Activated naive CD4-positive, alpha-beta T cell treated with anti-CD3 and anti-CD28 coated beads, Interleukin-2, amount 50 U/mL, for 72 hours (primary cell): ENCODE data around the gene UVRAG. TPM values are rescaled to one million over a fixed set of nuclear protein-coding genes. Genes with fewer than 3 reads are reported as not detected.
A peak's percentile ranks its signal among the peaks of the same experiment; 100 is the strongest.

Experiments used
- ATAC-seq, 2 donors: fragments of 150-1000 bp; cut with Tn5 transposase; 2 replicates each; pipeline ENCODE4 v1.10.0; 2021; ENCODE audit warnings: mild to moderate bottlenecking in 2 of 2, moderate library complexity in 2 of 2
- DNase-seq, 2 donors: peaks; one replicate each; pipeline ENCODE4 v3.0.0; 2021 to 2022; ENCODE audit warnings: low spot score in 2 of 2
- H3K27ac Mint-ChIP-seq, 2 donors: one replicate each; pipeline ENCODE4 v1.8.0; 2022; ENCODE audit warnings: mild to moderate bottlenecking in 2 of 2, mixed read lengths in 2 of 2
- H3K36me3 Mint-ChIP-seq, 2 donors: one replicate each; pipeline ENCODE4 v1.8.0; 2022; ENCODE audit warnings: mixed read lengths in 2 of 2
- H3K9me3 Mint-ChIP-seq, 2 donors: one replicate each; pipeline ENCODE4 v1.8.0; 2022; ENCODE audit warnings: mixed read lengths in 2 of 2
- total RNA-seq, 2 donors: library from RNA; stranded (reverse); gene quantifications; one replicate each; pipeline ENCODE4 v1.2.3, GENCODE V29; 2022

Gene UVRAG
- total RNA-seq, 2 donors from 2014 or later = 19.9 to 22.4 TPM

DNA sequence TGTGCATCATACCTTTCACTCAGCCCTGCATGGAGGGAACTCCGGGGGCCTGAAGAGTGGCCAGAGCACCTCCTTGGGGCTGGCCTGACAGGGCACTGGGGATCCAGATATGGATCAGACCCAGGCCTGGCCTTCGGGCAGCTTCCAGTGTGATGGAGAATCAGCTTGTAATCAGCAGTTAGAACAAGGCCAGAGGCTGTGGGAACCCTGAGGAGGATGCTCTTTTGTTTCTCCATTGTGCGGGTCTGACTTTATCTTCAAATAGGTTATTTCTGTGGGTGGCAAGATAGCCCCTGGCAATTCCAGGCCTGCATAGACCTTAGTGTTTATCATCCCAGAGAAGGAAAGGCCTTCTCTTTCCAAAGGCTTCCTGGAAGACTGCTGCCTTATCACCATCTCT is 34.1 kb upstream of the UVRAG start:
- DNase-seq (no peak), ATAC-seq (no peak)
- Mint-ChIP-seq H3K36me3 (no peaks in the 10 kb centered on the region), H3K9me3 (no peaks in the 10 kb centered on the region), H3K27ac (no peak overlapping the region)

DNA sequence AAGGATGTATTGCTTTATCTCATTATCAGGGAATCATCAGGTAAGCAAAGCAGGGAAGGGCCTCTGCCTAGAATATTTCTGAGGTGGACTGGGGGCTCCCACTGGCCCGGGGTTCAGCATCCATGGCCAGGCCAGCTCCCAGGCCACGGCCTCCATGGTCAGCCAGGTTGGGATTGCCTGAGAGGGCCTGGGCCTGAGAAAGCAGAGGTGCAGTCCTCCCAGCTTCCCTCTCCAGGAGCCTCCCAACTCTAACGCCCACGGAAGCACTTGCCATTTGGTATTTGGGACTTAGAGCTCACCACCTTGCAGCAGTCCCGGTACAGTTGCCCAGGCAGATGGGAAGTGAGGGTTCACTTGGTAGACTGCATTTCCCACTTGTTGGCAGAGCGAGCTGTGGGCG is 33.7 kb upstream of the UVRAG start:
- Mint-ChIP-seq H3K9me3 (no peaks in the 10 kb centered on the region), H3K27ac (no peak overlapping the region), H3K36me3 (no peaks in the 10 kb centered on the region)
- ATAC-seq = no peak
- DNase-seq = no peak

DNA sequence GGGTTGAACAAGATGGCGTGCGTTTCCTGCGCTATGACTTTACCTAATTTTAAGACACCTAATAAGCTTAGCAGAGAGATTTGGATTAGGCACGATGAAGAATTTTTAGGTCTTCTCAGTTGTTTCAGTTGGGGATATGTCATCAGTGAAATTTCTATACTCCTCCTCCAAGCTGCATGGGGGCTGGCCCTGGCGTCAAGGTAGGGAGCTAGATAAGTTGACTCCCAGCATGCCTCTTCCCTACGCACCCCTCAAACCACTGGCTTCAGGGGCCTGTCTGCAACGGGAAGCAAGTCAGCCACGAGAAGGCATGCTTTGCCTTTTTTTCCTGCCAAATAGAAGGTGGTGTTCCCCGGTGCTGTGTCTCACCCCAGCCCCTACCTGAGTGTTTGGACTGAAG is 33.2 kb upstream of the UVRAG start:
- DNase-seq = no peak

DNA sequence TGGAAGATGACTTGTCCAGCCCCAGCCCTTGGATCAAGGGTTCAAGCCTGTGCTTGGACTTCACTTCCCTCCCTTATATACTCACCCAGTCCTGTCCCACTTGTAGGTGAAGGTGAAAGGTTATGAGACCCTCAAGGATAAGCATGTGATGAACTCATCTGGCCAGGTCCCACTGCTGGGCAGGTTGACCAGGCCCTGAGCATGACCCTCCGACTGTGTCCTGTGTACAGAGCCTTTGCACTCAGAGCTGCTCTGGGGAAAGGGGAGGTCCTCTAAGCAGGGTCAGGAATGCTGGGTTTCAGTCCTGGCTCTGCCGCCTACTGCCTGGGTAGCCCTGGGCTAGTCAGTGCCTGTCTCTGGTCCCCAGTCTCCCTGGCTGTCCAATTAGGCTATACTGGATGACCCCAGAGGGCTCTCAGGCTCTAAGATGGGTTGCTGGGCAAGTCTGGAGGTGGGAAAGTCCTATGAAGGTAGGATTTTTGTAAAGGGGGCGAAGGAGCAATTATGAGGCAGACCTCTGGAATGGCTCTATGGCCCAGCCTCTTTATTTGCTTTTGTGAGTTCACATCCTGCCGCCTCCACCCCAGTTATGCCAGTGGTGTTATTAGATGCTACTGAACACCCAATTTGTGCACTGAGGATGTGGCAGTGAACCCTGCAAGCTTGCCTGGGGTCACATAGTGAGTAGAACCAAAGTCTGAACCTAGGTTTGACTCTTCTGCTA is 32.3 kb upstream of the UVRAG start:
- Mint-ChIP-seq H3K9me3 (no peaks in the 10 kb centered on the region), H3K27ac (no peak overlapping the region), H3K36me3 (no peaks in the 10 kb centered on the region)
- no peak for ATAC-seq
- DNase-seq = no peak

More for the DNA sequence above, 33.2 kb upstream of the UVRAG start:
- Mint-ChIP-seq H3K36me3 (no peaks in the 10 kb centered on the region), H3K9me3 (no peaks in the 10 kb centered on the region), H3K27ac (no peak overlapping the region)
- no peak for ATAC-seq

DNA sequence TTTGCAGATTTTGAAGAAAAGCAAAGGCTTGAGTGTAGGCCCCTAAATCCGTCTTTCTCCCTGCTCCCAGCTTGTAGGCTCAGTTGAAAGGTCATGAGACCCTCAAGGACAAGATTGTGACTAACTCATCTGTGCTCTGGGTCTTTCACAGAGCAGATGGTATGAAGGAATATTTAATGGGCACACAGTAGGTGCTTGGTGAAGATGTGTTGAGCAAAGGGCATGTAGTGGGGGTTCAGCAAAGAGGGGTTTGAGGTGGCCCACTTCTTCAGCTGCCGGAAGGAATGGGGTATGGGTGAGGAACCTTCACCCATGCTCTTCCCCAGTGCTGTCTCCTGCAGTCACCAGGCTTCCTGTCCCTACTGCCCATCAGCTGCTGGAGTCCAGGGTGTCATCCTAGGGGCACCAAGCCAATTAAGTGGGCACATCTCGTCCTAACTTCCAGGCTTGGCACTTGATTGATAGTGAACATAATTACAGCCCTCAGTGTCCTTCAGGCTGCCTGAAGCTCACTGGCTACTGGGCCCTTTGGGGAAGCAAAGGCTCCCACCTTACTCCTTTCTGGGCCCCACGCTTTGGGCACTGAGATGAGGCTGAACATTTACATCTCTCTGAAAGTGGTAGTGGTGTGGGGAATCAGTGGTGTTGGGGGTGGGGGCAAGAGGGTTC is 31.5 kb upstream of the UVRAG start:
- ATAC-seq = no peak
- no peak overlapping the region for H3K27ac Mint-ChIP-seq
- DNase-seq = no peak
- H3K36me3 Mint-ChIP-seq = no peaks in the 10 kb centered on the region
- H3K9me3 Mint-ChIP-seq = no peaks in the 10 kb centered on the region

DNA sequence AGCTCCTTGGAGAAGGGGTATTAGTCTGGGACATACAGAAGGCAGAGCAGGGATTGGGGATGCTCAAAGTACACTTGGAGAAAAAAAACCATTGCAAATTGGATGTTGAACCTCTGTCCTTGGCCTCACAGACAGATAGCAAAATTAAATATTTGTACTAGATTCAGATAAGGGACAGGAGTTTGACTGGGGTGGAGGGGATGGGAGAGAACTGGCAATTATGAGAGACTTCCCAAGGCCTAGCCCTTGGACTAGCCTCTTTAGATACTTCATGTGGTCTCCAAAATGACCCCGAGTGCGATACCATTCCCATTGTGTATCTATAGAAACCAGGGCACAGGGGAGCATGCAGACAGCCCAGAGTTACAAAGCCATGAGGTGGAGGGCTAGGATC is 30.9 kb upstream of the UVRAG start:
- H3K27ac Mint-ChIP-seq = no peak overlapping the region
- DNase-seq (no peak), ATAC-seq (no peak)
- no peaks in the 10 kb centered on the region for H3K9me3 Mint-ChIP-seq
- no peaks in the 10 kb centered on the region for H3K36me3 Mint-ChIP-seq

DNA sequence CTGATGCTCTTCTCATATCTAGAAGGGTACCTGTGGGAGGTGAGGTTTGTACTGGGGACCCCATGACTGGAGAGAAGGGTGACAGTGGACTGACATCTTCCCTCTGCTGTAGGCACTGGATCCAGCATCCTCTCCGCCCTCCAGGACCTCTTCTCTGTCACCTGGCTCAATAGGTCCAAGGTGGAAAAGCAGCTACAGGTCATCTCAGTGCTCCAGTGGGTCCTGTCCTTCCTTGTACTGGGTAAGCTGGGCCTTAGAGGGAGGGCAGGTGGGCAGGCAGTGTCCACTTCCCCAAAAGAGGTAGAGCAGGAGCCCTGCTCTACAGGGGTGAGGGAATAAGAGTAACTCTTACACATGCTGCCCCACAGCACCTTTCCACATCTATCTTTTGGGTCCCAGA is 30.5 kb upstream of the UVRAG start:
- DNase-seq (no peak), ATAC-seq (no peak)
- Mint-ChIP-seq H3K9me3 (no peaks in the 10 kb centered on the region), H3K27ac (no peak overlapping the region), H3K36me3 (no peaks in the 10 kb centered on the region)

DNA sequence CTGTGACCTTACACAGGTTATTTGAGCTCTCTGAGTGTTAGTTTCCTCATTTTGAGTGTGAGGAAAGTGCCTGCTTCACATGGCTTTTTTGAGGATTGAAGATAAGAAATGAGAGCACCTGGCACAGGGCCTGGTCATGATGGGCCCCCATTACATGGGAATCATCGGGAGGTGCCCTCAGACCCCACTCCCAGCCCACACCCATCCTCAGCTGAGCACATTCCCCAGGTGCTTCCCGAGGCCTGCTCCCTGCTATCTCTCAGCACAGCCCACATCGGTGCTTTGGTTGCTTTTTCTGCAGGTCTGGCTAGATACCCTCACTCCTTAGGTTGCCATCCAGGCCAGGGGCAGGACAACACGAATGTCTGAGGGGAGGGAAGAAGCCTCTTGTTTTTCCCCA is 29.8 kb upstream of the UVRAG start:
- Mint-ChIP-seq H3K27ac (no peak overlapping the region), H3K36me3 (no peaks in the 10 kb centered on the region), H3K9me3 (no peaks in the 10 kb centered on the region)
- no peak for DNase-seq
- no peak for ATAC-seq

DNA sequence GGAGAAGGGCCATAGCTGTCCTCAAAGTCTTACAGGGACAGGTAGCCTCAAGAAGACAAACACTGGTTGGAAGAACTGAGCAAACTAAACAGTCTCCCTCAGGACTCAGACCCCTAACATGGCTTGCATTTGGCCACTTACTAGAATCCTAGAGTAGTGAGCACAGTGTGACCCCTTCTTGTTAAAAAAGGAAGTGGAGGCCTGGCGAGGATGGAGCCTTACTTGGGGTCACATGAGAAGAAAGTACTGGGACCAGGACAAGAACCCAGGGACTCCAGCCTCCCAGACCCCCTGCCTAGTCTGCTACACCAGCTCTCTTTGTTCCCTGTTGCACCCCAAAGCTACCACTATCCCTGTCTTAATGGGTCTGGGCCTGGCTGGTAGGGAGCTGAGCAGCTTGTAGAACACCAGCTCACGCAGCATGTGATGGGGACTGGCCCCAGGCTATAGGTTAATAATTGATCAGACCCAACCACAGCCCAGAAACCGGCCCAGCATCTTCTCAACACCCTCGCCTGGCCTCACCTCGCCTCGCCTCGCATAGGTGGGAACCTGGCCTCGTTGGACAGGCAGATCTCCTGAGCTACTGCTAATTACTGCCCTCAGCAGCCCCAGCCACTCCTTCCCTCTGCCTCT is 28.8 kb upstream of the UVRAG start:
- DNase-seq (no peak), ATAC-seq (no peak)
- Mint-ChIP-seq H3K27ac (no peak overlapping the region), H3K9me3 (no peaks in the 10 kb centered on the region), H3K36me3 (no peaks in the 10 kb centered on the region)

DNA sequence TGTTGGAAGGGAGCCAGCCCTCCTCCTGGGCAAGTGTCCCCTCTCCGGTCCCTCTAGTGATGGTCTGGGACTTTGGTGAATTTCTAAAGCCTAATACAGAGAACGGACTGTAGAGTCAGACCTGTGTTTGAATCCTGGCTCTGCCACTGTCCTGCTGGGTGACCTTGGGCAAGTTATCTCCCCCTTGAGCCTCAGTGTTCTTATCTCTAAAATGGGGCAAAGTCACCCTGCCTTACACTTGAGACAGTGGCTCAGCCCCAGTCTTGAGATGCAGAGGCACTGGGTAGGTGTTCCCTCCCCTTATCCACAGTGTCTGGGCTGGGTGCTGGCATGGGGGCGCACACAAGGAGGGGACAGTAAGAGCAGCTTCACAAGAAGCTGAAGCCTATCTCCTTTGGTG is 25.5 kb upstream of the UVRAG start:
- H3K36me3 Mint-ChIP-seq = no peaks in the 10 kb centered on the region
- H3K9me3 Mint-ChIP-seq = no peaks in the 10 kb centered on the region
- ATAC-seq (no peak), DNase-seq (no peak)
- H3K27ac Mint-ChIP-seq = no peak overlapping the region

DNA sequence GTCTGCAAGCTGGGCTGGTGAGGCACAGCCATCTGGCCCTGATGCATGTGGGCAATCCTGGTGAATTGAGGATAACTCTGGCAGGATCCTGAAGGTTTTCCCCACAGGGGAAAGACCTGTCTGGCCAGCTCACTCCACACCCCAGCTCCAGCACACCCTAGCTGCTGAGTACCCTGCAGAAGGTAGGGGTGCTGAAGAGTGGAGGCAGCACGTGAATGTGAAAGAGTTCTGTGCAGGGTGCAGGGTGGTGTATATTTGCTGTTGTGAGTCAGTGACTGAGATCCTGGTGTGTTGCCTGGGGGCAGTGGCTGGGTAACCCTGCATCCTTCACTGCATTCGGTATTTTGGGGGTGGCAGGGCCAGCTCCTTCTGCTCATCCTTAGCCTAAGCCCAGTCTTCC is 24.0 kb upstream of the UVRAG start:
- ATAC-seq = no peak
- Mint-ChIP-seq H3K9me3 (no peaks in the 10 kb centered on the region), H3K27ac (no peak overlapping the region), H3K36me3 (no peaks in the 10 kb centered on the region)
- no peak for DNase-seq

DNA sequence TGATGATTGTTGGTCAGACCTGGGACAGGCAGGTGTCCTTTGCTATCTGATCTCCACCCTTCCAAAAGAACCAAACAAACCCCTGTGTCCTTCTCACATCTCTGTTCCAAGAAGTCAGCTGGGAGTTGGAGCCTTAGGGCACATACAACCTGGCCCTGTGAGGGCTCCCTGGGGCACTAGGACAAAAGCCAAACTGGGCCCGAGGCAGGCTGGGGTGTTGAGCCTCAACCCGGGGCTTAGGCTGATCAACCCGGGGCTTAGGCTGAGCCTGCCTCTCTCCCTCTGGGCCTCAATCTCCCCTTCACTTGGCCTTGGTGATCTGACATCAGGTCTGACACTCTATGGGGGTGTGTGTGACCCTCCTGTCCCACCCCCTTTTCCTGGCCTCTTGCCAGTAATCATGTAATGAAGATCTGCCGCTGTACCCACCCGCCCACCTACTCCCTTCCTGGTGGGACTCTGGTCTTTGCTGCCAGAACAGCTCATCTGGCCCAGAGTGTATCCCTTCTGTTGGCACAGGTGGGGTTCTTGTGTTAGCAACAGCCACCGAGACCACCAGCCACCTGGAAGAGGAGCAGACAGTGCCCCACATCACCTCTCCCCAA is 22.8 kb upstream of the UVRAG start:
- Mint-ChIP-seq H3K36me3 (no peaks in the 10 kb centered on the region), H3K9me3 (no peaks in the 10 kb centered on the region), H3K27ac (peak overlapping the region in 1 of 2 donors; percentile 44)
- ATAC-seq = no peak
- no peak for DNase-seq

DNA sequence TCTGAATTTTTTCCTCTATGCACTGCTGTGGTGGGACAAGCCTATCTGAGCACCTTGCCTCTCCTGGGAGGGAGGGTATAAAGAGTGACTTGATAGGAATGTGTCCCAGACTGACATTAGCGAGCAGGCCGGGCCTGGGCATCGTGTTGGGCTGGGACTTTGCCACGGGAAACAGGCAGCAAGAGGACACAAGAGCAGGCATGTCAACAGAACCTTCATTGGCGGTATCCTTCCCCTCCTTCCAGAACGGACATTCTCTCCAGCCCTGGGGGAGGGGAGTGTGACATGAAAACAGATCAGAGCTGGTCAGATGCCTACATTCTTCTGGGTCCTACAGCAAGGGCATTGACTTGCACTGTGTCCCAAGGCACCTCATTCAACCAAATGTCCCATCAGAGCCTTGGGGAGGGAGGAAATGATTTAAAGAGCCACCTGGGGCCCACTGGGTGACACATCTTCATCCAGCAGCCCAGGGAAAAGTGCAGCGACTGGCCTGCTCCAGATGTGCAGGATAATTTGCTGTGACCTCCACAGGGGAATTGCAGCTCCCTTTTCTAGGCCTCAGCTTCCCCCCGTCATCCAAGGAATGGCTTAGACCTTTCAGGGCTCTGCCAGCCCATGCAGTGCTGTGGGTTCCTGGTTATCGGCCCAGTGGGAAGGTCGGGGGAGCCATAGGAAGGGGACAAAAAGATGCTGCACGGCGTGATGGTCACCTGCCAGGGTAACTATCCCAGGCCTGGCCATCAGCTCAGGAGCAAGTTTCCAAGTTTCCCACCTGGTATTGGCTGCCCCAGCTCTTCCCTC is 21.8 kb upstream of the UVRAG start:
- no peak for DNase-seq
- Mint-ChIP-seq H3K27ac (peak overlapping the region in 1 of 2 donors; percentile 44), H3K9me3 (no peaks in the 10 kb centered on the region), H3K36me3 (no peaks in the 10 kb centered on the region)
- ATAC-seq = no peak

DNA sequence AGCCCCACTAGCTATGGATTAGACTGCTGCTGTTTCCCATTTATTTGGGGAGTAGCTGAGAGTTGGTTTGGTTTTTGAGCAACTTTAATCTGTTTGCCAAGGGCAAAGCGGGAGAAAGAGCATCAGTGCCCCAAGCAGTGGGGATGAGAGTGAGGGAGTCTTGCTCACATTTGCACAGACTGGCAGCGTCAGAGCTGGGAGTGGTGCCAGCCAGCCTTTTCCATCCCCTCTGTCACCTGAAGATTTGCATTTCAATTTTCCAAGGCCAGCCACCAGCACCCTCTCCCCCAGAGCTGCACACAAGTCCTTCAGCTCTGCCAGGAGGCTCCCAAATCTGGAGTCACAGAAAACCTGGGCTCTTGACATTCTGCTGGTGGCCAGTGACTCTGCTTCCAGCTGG is 21.0 kb upstream of the UVRAG start:
- H3K36me3 Mint-ChIP-seq = no peaks in the 10 kb centered on the region
- H3K9me3 Mint-ChIP-seq = no peaks in the 10 kb centered on the region
- no peak for DNase-seq
- ATAC-seq = no peak
- H3K27ac Mint-ChIP-seq = no peak overlapping the region

DNA sequence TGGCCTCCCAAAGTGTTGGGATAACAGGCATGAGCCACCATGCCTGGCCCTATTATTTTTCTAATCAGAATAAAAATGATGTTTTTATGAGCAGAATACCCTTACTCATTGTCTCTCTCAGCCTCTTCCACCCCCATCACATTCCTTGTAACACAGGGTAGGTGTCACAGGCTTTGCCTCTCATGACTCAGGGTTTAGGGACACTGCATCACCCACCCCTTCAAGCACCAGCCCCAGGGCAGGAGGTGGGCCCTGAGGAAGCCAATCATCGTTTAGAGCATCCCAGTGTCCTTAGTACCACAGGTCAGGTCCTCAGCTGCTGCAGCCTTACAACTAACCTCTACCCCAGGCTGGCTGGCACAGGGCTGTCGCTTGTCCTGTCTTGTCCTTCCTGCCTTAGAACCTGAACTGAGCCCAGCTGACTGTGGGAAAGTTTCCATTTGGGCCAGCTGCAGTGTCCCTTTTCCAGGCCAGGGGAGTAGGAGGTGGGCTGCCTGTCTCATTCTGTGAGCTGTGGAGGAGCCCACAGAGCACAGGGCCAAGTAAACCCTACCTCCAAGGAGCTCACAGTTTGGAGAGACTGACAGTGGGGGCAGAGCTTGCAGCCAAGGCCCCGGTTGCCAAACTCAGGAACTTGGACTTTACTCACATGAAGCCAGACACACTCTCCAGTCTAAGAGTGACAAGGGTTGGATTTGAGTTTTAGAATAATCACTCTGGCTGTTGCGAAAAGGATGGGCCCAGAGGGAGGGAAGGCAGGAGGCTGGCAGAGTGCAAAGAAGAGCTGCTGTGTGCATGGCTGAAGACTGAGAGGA is 19.5 kb upstream of the UVRAG start:
- H3K9me3 Mint-ChIP-seq = no peaks in the 10 kb centered on the region
- ATAC-seq = no peak
- H3K27ac Mint-ChIP-seq = no peak overlapping the region
- DNase-seq = no peak
- H3K36me3 Mint-ChIP-seq = no peaks in the 10 kb centered on the region

DNA sequence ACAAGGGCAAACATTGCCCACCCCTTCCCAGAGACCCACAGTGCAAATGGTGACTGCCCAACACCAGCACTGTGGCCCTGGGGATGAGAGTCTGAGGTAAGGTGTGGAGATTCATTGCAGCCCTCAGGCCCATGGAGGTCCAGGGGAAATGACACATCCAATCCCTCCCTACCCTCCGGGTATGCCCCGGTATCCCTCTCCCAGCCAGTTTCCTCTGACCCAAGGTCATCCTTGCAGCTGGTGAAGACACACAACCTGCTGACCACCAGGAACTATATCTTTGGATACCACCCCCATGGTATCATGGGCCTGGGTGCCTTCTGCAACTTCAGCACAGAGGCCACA is 18.9 kb upstream of the UVRAG start:
- DNase-seq (no peak), ATAC-seq (no peak)
- Mint-ChIP-seq H3K27ac (no peak overlapping the region), H3K36me3 (no peaks in the 10 kb centered on the region), H3K9me3 (no peaks in the 10 kb centered on the region)
